ENCODE results near the gene SUMO3. TPM values are rescaled to one million over a fixed set of nuclear protein-coding genes. Genes with fewer than 3 reads are reported as not detected.

The SUMO3 gene
- total and polyA plus RNA-seq, 2 experiments from 2014 or later, result 90.8 to 103 TPM

DNA sequence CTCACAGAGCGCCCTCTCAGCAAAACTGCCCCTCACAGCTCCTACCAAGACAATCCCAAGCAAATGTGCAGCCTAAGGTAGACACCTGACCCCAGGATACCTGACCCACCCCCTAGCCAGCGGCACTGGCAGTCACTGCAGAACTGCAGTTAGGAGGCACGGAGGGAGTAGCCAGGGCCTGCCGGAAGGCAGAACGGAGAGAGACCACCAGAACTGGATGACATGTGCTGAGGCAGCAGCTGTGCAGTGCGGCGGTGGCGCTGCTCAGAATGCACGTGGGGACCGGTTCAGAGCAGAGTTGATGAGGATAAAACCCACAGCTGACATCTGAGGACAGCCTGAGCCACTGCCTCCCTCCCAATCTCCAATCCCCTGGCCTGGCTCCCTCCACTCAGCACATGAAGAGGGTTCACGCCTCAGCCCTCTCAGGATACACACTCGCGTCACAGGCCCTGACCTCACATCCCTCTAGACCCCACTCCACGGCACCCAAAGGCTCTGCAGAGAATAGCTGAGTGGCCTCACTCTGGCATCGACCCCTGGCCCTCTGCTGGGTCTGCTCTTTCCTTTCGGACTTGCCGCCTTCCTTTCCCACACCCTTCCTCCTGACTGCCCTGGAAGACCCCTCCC, 45.9 kb downstream of the SUMO3 start:
- H3K27me3 ChIP-seq (ENCODE audit: insufficient read depth), result no peaks in the 10 kb centered on the region
- H4K20me1 ChIP-seq (replicated peaks; ENCODE audit: insufficient read depth), result peaks cover 3% of the 10 kb centered on the region
- peaks cover 16% of the 10 kb centered on the region for H3K27me3 Mint-ChIP-seq (ENCODE audit: insufficient read depth, low read depth, poor library complexity)
- no peaks in the 10 kb centered on the region for H3K9me2 ChIP-seq (ENCODE audit: insufficient read depth)
- H3K36me3 Mint-ChIP-seq (ENCODE audit: low read depth), result peaks cover 61% of the 10 kb centered on the region
- H3K27ac ChIP-seq (ENCODE audit: low read depth), result no peak overlapping the region
- peaks cover 18% of the 10 kb centered on the region for H3K4me1 Mint-ChIP-seq
- DNase-seq (ENCODE audit: low spot score) (no peak), ATAC-seq (no peak)
- H3K27ac Mint-ChIP-seq, result peak overlapping the region; percentile 19
- H3K36me3 ChIP-seq (ENCODE audit: insufficient read depth), result peaks cover 31% of the 10 kb centered on the region
- peaks cover 12% of the 10 kb centered on the region for H3K4me1 ChIP-seq (ENCODE audit: insufficient read depth)
- H3K9me3 Mint-ChIP-seq, result no peaks in the 10 kb centered on the region
- no peak overlapping the region for H3K4me3 Mint-ChIP-seq
- H3K4me2 ChIP-seq, result no peak overlapping the region
- no peak overlapping the region for H3K4me3 ChIP-seq
- H3K79me2 ChIP-seq (replicated peaks; ENCODE audit: insufficient read depth), result peaks cover 7% of the 10 kb centered on the region; the same call in 1 of the 2 replicates
- no peak overlapping the region for H2AFZ ChIP-seq
- TF ChIP-seq ZNF462 (CRISPR knock-in tag; IDR thresholded peaks at IDR 0.05), result no peak
- no peak for TF ChIP-seq STAT1 (IDR thresholded peaks at IDR 0.05; ENCODE audit: unreplicated experiment)
- TF ChIP-seq POLR2AphosphoS5 (IDR thresholded peaks at IDR 0.05; ENCODE audit: low read depth), result no peak
- no peak for TF ChIP-seq JUNB (IDR thresholded peaks at IDR 0.05; ENCODE audit: unreplicated experiment)
- H3F3A ChIP-seq (replicated peaks; ENCODE audit: low read depth), result peaks cover 2% of the 10 kb centered on the region; the same call in 1 of the 2 replicates
